ENCODE measurements around the gene MEN1. TPM values are rescaled to one million over a fixed set of nuclear protein-coding genes. Genes with fewer than 3 reads are reported as not detected.

Gene MEN1
- total and polyA plus RNA-seq, 2 of the 13 experiments (the other 11 are each of a cell fraction or from before 2014, with no cell fraction given), result 20.5 to 27.3 TPM

- TF ChIP-seq, protein P1, sequence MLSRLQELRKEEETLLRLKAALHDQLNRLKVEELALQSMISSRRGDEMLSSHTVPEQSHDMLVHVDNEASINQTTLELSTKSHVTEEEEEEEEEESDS (CRISPR knock-in tag; IDR thresholded peaks at IDR 0.05; ENCODE audit: borderline replicate concordance), result no peak
- TF ChIP-seq ZNF589 (CRISPR knock-in tag; conservative IDR thresholded peaks at IDR 0.05) (no peak), IKZF1 (IDR thresholded peaks at IDR 0.05) (no peak), THYN1 (CRISPR knock-in tag; IDR thresholded peaks at IDR 0.05; ENCODE audit: borderline replicate concordance, low read depth) (no peak), KAT7 (CRISPR knock-in tag; IDR thresholded peaks at IDR 0.05; ENCODE audit: borderline replicate concordance) (no peak; the same call in 1 of the 2 replicates), ZNF761 (CRISPR knock-in tag; conservative IDR thresholded peaks at IDR 0.05) (peak; percentile 31; the same call in 1 of the 2 replicates), RBAK (CRISPR knock-in tag; IDR thresholded peaks at IDR 0.05) (no peak), FOXK2 (IDR thresholded peaks at IDR 0.05) (no peak), ZNF292 (CRISPR knock-in tag; IDR thresholded peaks at IDR 0.05; ENCODE audit: borderline replicate concordance, low read depth) (no peak), TEAD3 (CRISPR knock-in tag; optimal IDR thresholded peaks at IDR 0.05; ENCODE audit: borderline replicate concordance) (no peak), ZNF430 (CRISPR knock-in tag; IDR thresholded peaks at IDR 0.05) (no peak), ZNF441 (CRISPR knock-in tag; IDR thresholded peaks at IDR 0.05; ENCODE audit: borderline replicate concordance) (no peak), ZSCAN12 (CRISPR knock-in tag; IDR thresholded peaks at IDR 0.05) (no peak), FOXP4 (CRISPR knock-in tag; IDR thresholded peaks at IDR 0.05) (peak; percentile 38; the same call in 1 of the 2 replicates), ZNF746 (CRISPR knock-in tag; IDR thresholded peaks at IDR 0.05) (peak; percentile 75; the same call in 1 of the 2 replicates), IRF9 (CRISPR knock-in tag; IDR thresholded peaks at IDR 0.05; ENCODE audit: borderline replicate concordance) (no peak), SAFB2 (CRISPR knock-in tag; IDR thresholded peaks at IDR 0.05; ENCODE audit: borderline replicate concordance, low read depth) (no peak), RBM22 (optimal IDR thresholded peaks at IDR 0.05; ENCODE audit: low read length) (no peak), ZNF136 (CRISPR knock-in tag; IDR thresholded peaks at IDR 0.05; ENCODE audit: low read depth) (no peak), PHF21A (CRISPR knock-in tag; IDR thresholded peaks at IDR 0.05) (peak; percentile 97), ARNT2 (CRISPR knock-in tag; IDR thresholded peaks at IDR 0.05; ENCODE audit: low read depth) (no peak), HDAC1 (CRISPR knock-in tag; IDR thresholded peaks at IDR 0.05) (peak; percentile 50; the same call in 1 of the 2 replicates), PHF8 (CRISPR knock-in tag; IDR thresholded peaks at IDR 0.05) (peak; percentile 70; the same call in 1 of the 2 replicates), MIER2 (CRISPR knock-in tag; IDR thresholded peaks at IDR 0.05) (no peak), KDM1A (CRISPR knock-in tag; IDR thresholded peaks at IDR 0.05) (no peak)
- TF ChIP-seq, protein P2, sequence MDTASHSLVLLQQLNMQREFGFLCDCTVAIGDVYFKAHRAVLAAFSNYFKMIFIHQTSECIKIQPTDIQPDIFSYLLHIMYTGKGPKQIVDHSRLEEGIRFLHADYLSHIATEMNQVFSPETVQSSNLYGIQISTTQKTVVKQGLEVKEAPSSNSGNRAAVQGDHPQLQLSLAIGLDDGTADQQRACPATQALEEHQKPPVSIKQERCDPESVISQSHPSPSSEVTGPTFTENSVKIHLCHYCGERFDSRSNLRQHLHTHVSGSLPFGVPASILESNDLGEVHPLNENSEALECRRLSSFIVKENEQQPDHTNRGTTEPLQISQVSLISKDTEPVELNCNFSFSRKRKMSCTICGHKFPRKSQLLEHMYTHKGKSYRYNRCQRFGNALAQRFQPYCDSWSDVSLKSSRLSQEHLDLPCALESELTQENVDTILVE (CRISPR knock-in tag; IDR thresholded peaks at IDR 0.05), result peak; percentile 42
- TF ChIP-seq, protein P3, sequence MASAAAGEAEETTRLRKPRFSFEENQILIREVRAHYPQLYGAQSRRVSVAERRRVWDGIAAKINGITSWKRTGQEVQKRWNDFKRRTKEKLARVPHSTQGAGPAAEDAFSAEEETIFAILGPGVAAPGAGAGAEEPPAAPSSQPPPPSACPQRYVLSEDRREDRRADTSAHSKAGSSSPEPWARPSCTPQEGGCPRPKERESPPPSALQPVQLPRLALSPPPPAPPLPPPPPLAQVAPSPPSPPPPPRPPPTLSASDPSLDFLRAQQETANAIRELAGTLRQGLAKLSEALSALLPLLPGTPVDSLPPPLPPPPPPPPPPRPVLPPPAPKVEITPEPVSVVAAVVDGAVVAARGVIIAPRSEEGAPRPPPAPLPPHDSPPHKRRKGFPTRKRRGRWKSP (CRISPR knock-in tag; IDR thresholded peaks at IDR 0.05), result peak; percentile 73; the same call in 1 of the 2 replicates
These were observed at the start of gene MEN1 (continued) for GRCh38 chr11:64810271-64810890.

Data from HepG2 (cell line).